HepG2 (cell line): ENCODE data around the gene SNX24. TPM values are rescaled to one million over a fixed set of nuclear protein-coding genes. Genes with fewer than 3 reads are reported as not detected.

ENCODE experiments used
- ATAC-seq: fragments of 200-7000 bp; cut with Tn5 transposase; 3 replicates; pipeline ENCODE4 v1.9.1; 2020; ENCODE audit warnings: mild to moderate bottlenecking, moderate library complexity
- BruUV-seq: library from RNA; stranded (reverse); fragments of 400-500 nt; replicated peaks from 2 replicates; lab custom pipeline; 2021; lab: Mats Ljungman, UMichigan
- CTCF ChIA-PET: fragments of 300-600 bp; formaldehyde crosslinking; extraction: SDS; loops from one replicate; lab custom pipeline; 2021; ENCODE audit warnings: low total read pairs, inconsistent platforms, low intra/inter-chr PET ratio; lab: Yijun Ruan, JAX
- POLR2A ChIA-PET: fragments of 350-600 bp; sonication (Branson Sonifier 250); formaldehyde crosslinking; loops from one replicate; lab custom pipeline; 2020; ENCODE audit warnings: antibody characterized with exemption, inconsistent platforms; lab: Yijun Ruan, JAX
- DNase-seq: peaks from one replicate; pipeline ENCODE4 v3.0.0-alpha.2; 2015; ENCODE audit warnings: low spot score
- FAIRE-seq: peaks from 3 replicates; lab custom pipeline; 2011; peaks lifted over from hg19 to GRCh38; lab: Jason Lieb, UNC
- H2AFZ ChIP-seq: one replicate; pipeline ENCODE4 v1.6.1; 2011; ENCODE audit warnings: low read length, inconsistent platforms
- H3K27ac ChIP-seq: fragments of 300-600 bp; 3 replicates; pipeline ENCODE4 v1.8.0; 2011; ENCODE audit warnings: mixed run types, mild to moderate bottlenecking, mixed read lengths, low read length, inconsistent platforms; ENCODE audit not compliant: insufficient read depth; ENCODE audit errors: extremely low read length
- H3K27me3 ChIP-seq, 2 experiments: fragments of 200-600 bp in 1 of 2; 2 replicates in 1 of 2; 3 replicates in 1 of 2; pipeline versions ENCODE4 v1.6.0 to v1.8.0; 2011; ENCODE audit warnings: low read length in 2 of 2, mild to moderate bottlenecking in 2 of 2, moderate library complexity in 2 of 2, inconsistent platforms in 1 of 2; ENCODE audit not compliant: insufficient read depth in 2 of 2, control insufficient read depth in 1 of 2
- H3K36me3 ChIP-seq, 2 experiments: fragments of 200-600 bp in 1 of 2; replicated peaks in 1 of 2; 2 replicates in 1 of 2; 3 replicates in 1 of 2; pipeline versions ENCODE4 v1.5.1 to v1.8.0; 2011; ENCODE audit warnings: low read length in 2 of 2, inconsistent platforms in 1 of 2; ENCODE audit not compliant: insufficient read depth in 2 of 2, control insufficient read depth in 1 of 2
- H3K4me1 ChIP-seq: 2 replicates; pipeline ENCODE4 v1.5.1; 2012; ENCODE audit warnings: low read length, inconsistent platforms; ENCODE audit not compliant: insufficient read depth
- H3K4me2 ChIP-seq: 2 replicates; pipeline ENCODE4 v1.6.0; 2011; ENCODE audit warnings: low read depth, low read length, inconsistent platforms
- H3K4me3 ChIP-seq, 3 experiments: fragments of 200-600 bp in 1 of 3; sonication (generic), shearing (Covaris generic) in 1 of 3; replicated peaks in 1 of 3; 2 replicates each; pipeline ENCODE4 v1.5.1; 2011 to 2016; ENCODE audit warnings: low read length in 3 of 3, inconsistent platforms in 2 of 3, low read depth in 2 of 3, mild to moderate bottlenecking in 2 of 3, control low read depth in 1 of 3, mixed read lengths in 1 of 3; ENCODE audit not compliant: insufficient read depth in 1 of 3
- H3K79me2 ChIP-seq: one replicate; pipeline ENCODE4 v1.6.1; 2011; ENCODE audit warnings: low read length, inconsistent platforms; ENCODE audit not compliant: insufficient read depth
- H3K9ac ChIP-seq: 2 replicates; pipeline ENCODE4 v1.6.0; 2011; ENCODE audit warnings: mild to moderate bottlenecking, low read depth, low read length, inconsistent platforms; ENCODE audit not compliant: insufficient read depth
- H3K9me3 ChIP-seq: 2 replicates; pipeline ENCODE4 v1.5.1; 2012; ENCODE audit warnings: mild to moderate bottlenecking, low read length
- H4K20me1 ChIP-seq: 2 replicates; pipeline ENCODE4 v1.6.0; 2011; ENCODE audit warnings: inconsistent platforms, mild to moderate bottlenecking, low read length, moderate library complexity; ENCODE audit not compliant: insufficient read depth
- AGO2 ChIP-seq: fragments of 200-400 bp; formaldehyde crosslinking; optimal IDR thresholded peaks from 2 replicates; pipeline ENCODE3; 2017; ENCODE audit warnings: mild to moderate bottlenecking, low read depth, low read length, moderate library complexity
- NFIB ChIP-seq: sonication (generic); formaldehyde crosslinking; IDR thresholded peaks from 2 replicates; pipeline ENCODE4 v1.9.0; 2021; ENCODE audit warnings: missing genetic modification reagents, mild to moderate bottlenecking, borderline replicate concordance
- NRL ChIP-seq: sonication (generic); formaldehyde crosslinking; IDR thresholded peaks from 2 replicates; pipeline ENCODE4 v1.5.0; 2020; ENCODE audit warnings: missing genetic modification reagents, mild to moderate bottlenecking, moderate library complexity, borderline replicate concordance
- REL ChIP-seq: sonication (generic); formaldehyde crosslinking; conservative IDR thresholded peaks from 2 replicates; pipeline ENCODE4 v1.8.0; 2022; ENCODE audit warnings: mild to moderate bottlenecking, missing genetic modification reagents, moderate library complexity
- ZBTB1 ChIP-seq: sonication (generic); formaldehyde crosslinking; IDR thresholded peaks from 2 replicates; pipeline ENCODE4 v1.4.0; 2020; ENCODE audit warnings: missing genetic modification reagents, borderline replicate concordance
- ZNF383 ChIP-seq: sonication (generic); formaldehyde crosslinking; IDR thresholded peaks from 2 replicates; pipeline ENCODE4 v1.4.0; 2020; ENCODE audit warnings: missing genetic modification reagents, mild to moderate bottlenecking, borderline replicate concordance
- WGBS: methylation state at CpG from one replicate; pipeline ENCODE4 v1.1.6; 2017; ENCODE audit warnings: low lambda C conversion rate; 5-methylcytosine and 5-hydroxymethylcytosine counted together
- in situ Hi-C: cut with HindIII; loops from 2 replicates; pipeline ENCODE4 v1.10.0; 2017; ENCODE audit warnings: low pct_unique_long_range_greater_than_20kb; ENCODE audit not compliant: extremely low pct_ligation_motif_present
- intact Hi-C: fragments of 100-400 bp; cut with micrococcal nuclease; formaldehyde crosslinking; loops from one replicate; pipeline ENCODE4 v1.10.0; 2022; ENCODE audit not compliant: unreplicated experiment
- polyA plus RNA-seq, 8 experiments: library from polyadenylated mRNA; depleted of rRNA in 3 of 8; stranded (reverse) in 7 of 8; unstranded in 1 of 8; fragments of >200 nt; fragmentation: Illumina TruSeq in 4 of 8; extraction: Trizol in 4 of 8; gene quantifications; 2 replicates each; pipeline versions ENCODE4 v1.2.1 to v1.2.3, GENCODE V29; 2011 to 2016; ENCODE audit warnings: low read depth in 4 of 8, missing spikeins in 1 of 8, mixed read lengths in 1 of 8; ENCODE audit not compliant: insufficient read depth in 1 of 8
- total RNA-seq, 5 experiments: library from RNA; depleted of rRNA; stranded (reverse); fragments of >200 nt; fragmentation: Illumina TruSeq; extraction: Trizol; gene quantifications; 2 replicates each; pipeline ENCODE4 v1.2.3, GENCODE V29; 2016; ENCODE audit warnings: low read depth in 1 of 5
- TF ChIP-seq, protein P1 (sequence below), 2 experiments: sonication (generic) in 1 of 2; formaldehyde crosslinking in 1 of 2; IDR thresholded peaks; 2 replicates each; pipeline versions ENCODE4 v1.6.1 to v1.9.0; 2014 to 2022; ENCODE audit warnings: antibody characterized with exemption in 1 of 2, borderline replicate concordance in 1 of 2, inconsistent platforms in 1 of 2, low read depth in 1 of 2, missing genetic modification reagents in 1 of 2
- TF ChIP-seq, protein P2 (sequence below): sonication (generic); formaldehyde crosslinking; IDR thresholded peaks from 2 replicates; pipeline ENCODE4 v1.5.1; 2020; ENCODE audit warnings: mild to moderate bottlenecking, missing genetic modification reagents
- TF ChIP-seq, protein P3 (sequence below): sonication (generic); formaldehyde crosslinking; conservative IDR thresholded peaks from 2 replicates; pipeline ENCODE4 v1.8.0; 2022; ENCODE audit warnings: mild to moderate bottlenecking, moderate library complexity, missing genetic modification reagents
- TF ChIP-seq, protein P4 (sequence below): sonication (generic); formaldehyde crosslinking; IDR thresholded peaks from 2 replicates; pipeline ENCODE4 v1.4.0; 2020; ENCODE audit warnings: mild to moderate bottlenecking, low read depth, missing genetic modification reagents

Gene SNX24
- total and polyA plus RNA-seq, 2 of the 13 experiments (the other 11 are each of a cell fraction or from before 2014, with no cell fraction given): 7.2 to 23.7 TPM

DNA sequence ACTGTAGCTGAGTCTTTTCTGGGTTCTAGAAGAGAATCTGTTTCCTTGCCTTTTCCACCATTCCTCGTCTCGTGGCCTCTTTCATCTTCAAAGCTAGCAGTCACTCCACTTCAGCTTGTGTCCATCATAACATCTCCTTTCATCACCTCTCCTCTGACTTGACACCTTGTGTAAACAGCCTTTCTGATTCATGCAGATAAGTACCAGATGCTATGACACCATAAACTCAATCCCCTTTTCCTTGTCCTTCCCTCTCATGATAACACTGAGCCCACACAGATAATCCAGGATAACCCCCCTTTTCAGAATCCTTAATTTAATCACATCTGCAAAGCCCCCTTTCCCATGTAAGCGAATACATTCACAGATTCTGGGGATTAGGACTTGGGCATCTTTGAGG, 95.5 kb downstream of the SNX24 start (continued):
- TF ChIP-seq ZBTB1: no peak
- no peak for TF ChIP-seq NFIB (CRISPR knock-in tag)
- no peak for TF ChIP-seq REL (CRISPR knock-in tag)

DNA sequence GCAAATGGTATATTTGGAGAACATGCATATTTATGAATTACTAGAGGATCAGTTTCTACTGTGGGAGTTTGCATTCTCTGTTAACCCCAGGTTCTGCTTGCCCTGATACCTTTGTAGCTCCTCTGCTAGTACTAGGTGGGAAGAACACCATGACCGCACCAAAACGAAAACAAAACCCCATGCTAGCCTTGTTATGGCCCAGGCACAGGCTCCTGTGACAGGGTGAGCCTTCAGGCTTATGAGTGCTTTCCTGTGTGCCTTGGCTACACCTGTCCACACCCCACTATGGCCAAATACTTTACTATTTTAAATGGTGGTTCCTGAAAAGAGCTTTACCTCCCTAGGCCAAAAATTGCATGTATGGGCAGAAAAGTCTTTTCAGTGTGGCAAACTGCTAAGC, 96.3 kb downstream of the SNX24 start:
- no peaks in the 10 kb centered on the region for H4K20me1 ChIP-seq
- H3K27ac ChIP-seq: no peak overlapping the region
- ChIA-PET CTCF (no interaction called here), POLR2A (no interaction called here)
- WGBS: 89% methylated on average over 2 of the region's 2 CpGs
- in situ Hi-C loops (no loop called here), intact Hi-C loops (no loop called here)
- peaks cover 2% of the 10 kb centered on the region in 2 experiments; a peak in 1 of 5 replicates for H3K36me3 ChIP-seq
- no peak overlapping the region for H3K4me3 ChIP-seq
- no peaks in the 10 kb centered on the region for H3K4me1 ChIP-seq
- DNase-seq (no peak), FAIRE-seq (no peak), ATAC-seq (no peak)
- H3K4me2 ChIP-seq: no peak overlapping the region
- no peak overlapping the region for H3K9ac ChIP-seq
- H3K9me3 ChIP-seq: no peaks in the 10 kb centered on the region
- no peaks in the 10 kb centered on the region for H3K79me2 ChIP-seq
- no TSS peak for BruUV-seq
- no peak overlapping the region for H2AFZ ChIP-seq
- H3K27me3 ChIP-seq: no peaks in the 10 kb centered on the region
- TF ChIP-seq NRL (CRISPR knock-in tag) (no peak), ZNF383 (CRISPR knock-in tag) (no peak), AGO2 (no peak)
- TF ChIP-seq, protein P1, sequence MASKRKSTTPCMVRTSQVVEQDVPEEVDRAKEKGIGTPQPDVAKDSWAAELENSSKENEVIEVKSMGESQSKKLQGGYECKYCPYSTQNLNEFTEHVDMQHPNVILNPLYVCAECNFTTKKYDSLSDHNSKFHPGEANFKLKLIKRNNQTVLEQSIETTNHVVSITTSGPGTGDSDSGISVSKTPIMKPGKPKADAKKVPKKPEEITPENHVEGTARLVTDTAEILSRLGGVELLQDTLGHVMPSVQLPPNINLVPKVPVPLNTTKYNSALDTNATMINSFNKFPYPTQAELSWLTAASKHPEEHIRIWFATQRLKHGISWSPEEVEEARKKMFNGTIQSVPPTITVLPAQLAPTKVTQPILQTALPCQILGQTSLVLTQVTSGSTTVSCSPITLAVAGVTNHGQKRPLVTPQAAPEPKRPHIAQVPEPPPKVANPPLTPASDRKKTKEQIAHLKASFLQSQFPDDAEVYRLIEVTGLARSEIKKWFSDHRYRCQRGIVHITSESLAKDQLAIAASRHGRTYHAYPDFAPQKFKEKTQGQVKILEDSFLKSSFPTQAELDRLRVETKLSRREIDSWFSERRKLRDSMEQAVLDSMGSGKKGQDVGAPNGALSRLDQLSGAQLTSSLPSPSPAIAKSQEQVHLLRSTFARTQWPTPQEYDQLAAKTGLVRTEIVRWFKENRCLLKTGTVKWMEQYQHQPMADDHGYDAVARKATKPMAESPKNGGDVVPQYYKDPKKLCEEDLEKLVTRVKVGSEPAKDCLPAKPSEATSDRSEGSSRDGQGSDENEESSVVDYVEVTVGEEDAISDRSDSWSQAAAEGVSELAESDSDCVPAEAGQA (IDR thresholded peaks at IDR 0.05; ENCODE audit: low read depth): no peak
- TF ChIP-seq, protein P1 (CRISPR knock-in tag; IDR thresholded peaks at IDR 0.05; ENCODE audit: borderline replicate concordance): no peak
- TF ChIP-seq, protein P2, sequence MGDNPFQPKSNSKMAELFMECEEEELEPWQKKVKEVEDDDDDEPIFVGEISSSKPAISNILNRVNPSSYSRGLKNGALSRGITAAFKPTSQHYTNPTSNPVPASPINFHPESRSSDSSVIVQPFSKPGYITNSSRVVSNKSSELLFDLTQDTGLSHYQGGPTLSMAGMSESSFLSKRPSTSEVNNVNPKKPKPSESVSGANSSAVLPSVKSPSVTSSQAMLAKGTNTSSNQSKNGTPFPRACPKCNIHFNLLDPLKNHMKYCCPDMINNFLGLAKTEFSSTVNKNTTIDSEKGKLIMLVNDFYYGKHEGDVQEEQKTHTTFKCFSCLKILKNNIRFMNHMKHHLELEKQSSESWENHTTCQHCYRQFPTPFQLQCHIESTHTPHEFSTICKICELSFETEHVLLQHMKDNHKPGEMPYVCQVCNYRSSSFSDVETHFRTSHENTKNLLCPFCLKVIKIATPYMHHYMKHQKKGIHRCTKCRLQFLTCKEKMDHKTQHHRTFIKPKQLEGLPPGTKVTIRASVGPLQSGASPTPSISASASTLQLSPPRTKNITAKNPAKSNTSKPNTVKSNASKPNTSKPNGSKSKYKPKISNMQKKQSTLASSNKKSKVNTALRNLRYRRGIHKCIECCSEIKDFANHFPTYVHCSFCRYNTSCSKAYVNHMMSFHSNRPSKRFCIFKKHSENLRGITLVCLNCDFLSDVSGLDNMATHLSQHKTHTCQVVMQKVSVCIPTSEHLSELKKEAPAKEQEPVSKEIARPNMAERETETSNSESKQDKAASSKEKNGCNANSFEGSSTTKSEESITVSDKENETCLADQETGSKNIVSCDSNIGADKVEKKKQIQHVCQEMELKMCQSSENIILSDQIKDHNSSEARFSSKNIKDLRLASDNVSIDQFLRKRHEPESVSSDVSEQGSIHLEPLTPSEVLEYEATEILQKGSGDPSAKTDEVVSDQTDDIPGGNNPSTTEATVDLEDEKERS (CRISPR knock-in tag): no peak
- TF ChIP-seq, protein P3, sequence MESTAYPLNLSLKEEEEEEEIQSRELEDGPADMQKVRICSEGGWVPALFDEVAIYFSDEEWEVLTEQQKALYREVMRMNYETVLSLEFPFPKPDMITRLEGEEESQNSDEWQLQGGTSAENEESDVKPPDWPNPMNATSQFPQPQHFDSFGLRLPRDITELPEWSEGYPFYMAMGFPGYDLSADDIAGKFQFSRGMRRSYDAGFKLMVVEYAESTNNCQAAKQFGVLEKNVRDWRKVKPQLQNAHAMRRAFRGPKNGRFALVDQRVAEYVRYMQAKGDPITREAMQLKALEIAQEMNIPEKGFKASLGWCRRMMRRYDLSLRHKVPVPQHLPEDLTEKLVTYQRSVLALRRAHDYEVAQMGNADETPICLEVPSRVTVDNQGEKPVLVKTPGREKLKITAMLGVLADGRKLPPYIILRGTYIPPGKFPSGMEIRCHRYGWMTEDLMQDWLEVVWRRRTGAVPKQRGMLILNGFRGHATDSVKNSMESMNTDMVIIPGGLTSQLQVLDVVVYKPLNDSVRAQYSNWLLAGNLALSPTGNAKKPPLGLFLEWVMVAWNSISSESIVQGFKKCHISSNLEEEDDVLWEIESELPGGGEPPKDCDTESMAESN (CRISPR knock-in tag): no peak
- TF ChIP-seq, protein P4, sequence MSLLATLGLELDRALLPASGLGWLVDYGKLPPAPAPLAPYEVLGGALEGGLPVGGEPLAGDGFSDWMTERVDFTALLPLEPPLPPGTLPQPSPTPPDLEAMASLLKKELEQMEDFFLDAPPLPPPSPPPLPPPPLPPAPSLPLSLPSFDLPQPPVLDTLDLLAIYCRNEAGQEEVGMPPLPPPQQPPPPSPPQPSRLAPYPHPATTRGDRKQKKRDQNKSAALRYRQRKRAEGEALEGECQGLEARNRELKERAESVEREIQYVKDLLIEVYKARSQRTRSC (CRISPR knock-in tag): no peak
